Hippocampal formation (tissue), 2 donors: Measurements from ENCODE around the gene GPANK1.
A peak's percentile ranks its signal among the peaks of the same experiment; 100 is the strongest.

Experiments used
- DNase-seq, 2 donors: peaks; one replicate each; lab custom pipeline; 2025; lab: John Stamatoyannopoulos, UW

GPANK1 gene

DNA sequence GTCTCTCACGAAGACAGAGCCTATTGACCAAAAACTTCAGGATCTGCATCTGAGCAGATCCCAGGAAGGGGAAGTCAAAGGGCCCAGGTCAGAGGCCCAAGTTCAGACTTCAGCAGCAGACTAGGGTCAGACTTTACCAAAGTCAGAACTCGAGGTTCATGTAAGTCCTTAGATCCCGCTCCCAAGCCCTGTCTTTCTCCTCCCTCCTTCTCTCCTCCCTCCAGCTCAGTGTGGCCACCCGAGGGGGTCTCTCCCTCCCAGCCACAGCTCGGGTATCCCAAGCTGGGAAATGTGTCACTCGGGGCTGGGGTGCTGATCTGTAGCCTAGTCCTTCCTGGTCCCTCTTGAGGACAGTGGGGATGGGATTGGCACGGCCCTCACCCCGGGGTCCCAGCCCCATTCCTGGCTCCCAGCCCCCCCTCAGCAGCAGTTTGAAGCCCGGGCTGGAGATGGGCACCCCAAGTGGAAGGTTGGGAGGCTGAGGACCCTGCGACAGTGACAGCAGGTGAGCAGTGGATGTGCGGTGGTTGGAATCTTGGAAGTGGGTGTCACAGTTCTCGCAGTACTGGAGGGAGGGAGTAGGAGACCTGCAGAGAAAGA lies 2.6 kb downstream of the GPANK1 start:
- no peak for DNase-seq

DNA sequence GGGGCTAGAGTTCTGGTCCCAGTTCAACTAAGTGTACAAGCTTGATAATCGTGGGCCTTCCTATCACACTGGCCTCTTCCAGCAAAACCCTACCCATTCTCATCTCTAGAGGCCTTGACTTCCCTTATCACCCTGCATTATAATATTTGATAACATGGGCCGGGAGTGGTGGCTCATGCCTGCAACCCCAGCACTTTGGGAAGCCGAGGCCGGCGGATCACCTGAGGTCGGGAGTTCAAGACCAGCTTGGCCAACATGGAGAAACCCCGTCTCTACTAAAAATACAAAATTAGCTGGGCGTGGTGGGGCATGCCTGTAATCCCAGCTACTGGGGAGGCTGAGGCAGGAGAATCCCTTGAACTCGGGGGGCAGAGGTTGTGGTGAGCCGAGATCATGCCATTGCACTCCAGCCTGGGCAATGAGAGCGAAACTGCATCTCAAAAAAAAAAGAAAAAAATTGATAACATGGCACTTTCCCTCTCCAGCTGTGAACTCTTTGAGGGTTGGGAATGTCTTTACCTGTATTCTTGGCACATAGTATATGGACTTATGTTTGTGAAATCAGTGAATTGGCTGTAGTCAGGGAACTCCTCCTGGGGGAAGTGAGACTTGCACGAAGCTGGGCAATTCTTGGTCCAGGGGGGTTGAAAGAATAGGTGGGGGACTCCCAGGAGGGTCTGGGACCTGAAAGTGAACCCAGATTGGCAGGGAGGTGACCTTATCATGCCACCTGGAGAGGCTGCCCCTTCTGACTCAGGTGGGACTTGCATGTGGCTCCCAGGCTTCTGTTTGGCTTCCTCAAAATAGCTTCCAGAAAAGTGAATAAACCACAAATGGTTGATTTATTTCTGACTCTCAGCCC lies 3.3 kb downstream of the GPANK1 start:
- no peak for DNase-seq

DNA sequence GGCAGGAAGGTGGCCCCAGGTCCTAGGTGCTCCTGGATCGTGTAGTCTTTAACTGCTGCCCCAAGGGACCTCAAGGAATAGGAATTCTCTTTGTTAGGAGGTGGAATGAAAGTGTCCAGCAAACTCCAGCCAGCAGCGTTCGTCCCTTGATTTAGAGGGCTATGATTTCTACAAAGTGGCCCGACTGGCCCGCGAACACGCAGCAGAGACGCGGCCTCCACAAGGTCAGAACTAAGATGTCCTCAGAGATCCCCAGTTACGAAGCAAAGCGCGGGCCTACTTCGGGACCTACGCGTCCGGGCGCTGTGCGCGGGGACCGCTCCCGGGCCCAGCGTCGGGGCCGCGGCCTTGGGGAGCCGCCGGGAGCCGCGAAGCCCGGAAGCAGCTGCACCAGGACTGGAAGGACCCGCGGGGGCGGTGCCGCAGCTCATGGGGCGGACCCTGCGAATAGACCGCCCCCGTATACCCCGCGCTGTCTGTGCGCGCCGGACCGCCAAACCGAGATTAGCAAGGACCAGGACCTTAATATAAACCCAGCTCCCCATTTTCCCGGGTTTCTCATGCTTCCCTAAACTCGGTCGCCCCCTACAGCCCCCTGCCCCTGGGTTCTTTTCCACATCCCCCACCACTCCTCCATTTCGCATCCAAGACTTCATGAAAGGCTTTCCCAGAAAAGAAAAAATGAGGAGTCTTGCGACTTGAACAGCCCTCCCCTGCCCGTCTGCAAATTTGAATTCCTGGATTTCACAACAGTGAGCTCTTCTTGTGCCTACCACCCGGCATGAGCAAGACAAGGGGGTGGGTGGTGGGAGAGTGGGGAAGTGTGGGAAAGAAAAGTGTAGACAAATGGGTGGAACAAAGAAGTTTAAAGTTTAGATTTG lies 4.2 kb downstream of the GPANK1 start, which contains the start of gene C6orf47:
C6orf47 (minus strand) TSS at position 398 of the 881 bp plus-strand sequence. CDS start 831 bp downstream, outside the sequence.
- DNase-seq, result peak; percentile 64 to 73

DNA sequence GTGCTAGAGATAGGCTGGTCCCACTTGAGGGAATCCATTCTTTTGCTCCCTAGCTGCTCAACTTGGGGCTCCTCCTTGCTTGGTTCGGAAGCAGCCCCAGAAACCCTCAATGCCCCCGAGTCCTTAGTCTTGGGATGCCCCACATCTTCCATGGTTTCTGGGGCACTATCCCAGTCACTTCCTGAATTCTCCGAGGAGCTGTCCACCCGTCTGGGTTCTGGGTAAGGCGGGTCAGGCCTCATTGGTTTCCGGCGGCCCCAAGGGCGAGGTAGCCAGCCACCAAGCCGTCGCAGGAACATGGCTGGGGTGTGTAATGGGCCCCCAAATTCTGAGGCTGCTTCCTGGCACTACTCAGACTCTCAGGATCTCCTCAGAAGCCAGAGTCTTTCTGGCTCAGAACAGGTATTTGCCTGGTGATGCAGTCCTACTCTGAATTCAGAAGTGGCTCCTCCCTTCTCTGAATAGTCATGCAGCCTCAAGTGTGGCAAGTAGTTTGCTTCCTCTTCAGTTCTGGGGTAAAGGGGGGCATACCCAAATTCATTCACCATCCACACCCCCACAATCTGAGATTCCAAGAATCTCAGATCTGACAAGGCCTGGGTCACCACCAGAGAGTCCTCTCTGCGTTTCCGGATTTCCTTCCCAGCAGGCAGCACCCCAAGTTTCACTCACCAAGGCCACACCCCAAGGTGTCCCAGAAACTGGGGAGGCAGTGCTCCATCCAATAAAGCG lies 5.0 kb downstream of the GPANK1 start:
- DNase-seq, result no peak

DNA sequence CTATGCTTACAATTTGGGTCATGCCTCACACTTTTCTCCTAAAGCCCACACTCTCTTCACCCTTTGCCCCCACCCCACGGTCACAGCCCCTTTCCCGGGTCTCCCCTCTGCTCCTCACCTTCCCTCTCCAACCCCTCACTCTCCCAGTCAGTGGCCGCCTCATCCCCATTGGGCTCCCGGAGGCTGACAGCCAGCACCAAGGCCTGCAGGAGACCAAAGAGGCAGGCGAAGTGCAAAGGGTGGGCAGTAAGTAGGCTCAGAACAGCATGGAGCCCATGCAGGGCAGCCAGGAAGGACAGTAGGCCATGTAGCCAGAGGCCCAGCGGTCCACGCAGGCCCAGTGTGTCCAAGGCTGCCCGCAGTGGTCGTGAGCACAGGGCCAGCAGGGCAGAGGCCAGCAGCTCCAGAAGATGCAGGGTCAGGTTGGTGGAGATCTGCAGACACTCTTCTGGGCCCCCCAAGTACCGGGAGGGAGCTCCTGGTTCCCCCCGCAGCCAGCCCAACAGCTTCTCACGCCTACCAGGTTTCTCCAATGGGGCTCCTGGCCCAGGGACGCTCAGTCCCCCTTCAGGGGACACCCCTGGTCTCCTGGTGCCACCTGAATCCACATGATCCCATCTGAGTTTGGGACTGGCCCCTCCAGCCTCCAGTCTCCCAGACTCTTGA lies 5.7 kb downstream of the GPANK1 start:
- DNase-seq, result no peak

DNA sequence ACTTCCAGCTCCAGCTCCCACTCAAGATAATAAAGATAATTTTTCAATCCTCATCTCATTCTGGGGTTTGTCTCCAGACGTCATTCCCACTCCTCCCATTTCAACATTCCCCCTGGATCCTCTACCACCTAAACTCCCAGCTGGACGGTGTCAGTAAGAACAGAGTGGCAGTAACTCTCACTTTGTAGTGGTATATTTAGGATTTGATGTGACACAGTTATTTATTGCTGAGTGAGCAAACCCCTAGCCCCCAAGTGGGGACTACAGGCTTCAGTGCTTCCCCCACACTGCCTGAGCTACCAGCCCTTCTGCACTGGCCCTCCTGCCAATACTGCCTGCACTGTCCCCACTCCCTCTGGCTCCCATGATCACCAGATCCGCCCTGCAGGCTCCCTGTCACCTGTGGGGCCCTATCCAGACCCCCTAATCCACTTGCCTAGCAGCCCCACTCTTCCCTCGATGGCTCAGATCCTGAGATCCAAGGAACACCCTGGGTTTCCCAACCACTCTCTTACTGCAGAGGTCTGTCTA lies 6.6 kb downstream of the GPANK1 start:
- DNase-seq, result no peak

DNA sequence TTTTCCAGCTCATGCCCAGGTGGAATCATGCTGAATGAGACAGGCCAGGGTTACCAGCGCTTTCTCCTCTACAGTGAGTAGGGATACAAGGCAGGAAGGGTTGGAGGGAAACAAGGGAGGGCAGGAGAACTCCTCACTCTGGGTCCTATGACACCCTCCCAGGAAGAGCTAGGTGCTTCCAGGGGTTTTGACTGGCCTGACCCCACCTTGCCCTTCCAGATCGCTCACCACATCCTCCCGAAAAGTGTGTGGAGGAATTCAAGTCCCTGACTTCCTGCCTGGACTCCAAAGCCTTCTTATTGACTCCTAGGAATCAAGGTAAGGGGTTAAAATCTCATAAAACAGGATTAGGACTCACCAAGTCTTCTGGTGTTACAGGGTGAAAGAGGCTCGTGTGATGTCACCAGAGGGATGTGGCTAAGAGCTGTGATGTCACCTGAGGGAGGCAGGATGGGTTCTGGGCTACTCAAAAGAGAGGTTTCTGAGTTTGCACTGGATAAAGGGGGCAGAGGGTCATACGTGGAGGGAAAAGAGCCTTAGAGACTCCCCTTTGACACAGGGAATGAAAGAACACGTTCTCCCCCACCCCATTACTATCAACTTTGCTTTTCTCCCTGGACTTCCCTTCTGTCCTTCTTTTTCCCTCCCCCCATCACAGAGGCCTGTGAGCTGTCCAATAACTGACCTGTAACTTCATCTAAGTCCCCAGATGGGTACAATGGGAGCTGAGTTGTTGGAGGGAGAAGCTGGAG lies 7.2 kb downstream of the GPANK1 start:
- DNase-seq, result no peak

DNA sequence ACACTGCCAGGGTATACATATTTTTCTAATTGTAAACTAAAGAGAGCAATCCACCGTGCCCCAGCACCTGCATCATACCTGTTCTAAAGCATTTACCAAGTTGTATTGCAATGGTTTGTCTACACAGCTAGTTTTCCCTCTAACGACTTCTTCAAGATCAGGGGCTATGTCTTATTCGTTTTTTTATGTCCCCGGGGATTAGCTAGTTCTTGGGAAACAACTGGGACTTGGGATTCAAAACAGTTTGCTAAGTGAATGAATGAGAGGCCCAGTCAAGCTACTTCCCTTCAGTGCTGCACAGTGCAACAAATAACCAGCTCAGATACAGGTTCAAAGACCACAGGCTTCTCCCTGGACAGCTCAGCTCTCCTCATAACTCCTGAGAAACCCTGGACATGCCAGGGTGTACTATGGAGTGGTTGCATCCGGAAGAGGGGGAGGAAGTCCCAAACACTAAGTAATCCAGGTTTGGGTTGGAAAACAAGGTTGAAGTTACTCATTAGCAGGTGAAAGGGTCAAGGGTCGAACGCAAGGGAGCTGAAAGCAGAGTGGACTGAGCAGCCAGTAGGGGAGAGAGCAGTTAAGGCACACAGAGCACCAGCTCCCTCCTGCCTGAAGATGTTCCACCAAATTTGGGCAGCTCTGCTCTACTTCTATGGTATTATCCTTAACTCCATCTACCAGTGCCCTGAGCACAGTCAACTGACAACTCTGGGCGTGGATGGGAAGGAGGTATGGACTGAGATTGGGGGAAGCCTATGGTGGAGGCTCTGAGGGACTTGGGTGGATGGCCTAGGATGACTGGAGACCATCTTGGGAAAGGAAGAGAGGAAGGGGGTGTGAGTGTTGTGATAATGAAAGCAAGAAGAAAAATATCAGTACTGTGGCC lies 9.2 kb downstream of the GPANK1 start, which contains the start of gene APOM:
APOM (plus strand) TSS at position 546 of the 889 bp plus-strand sequence; CDS start at position 619, 73 bp downstream.
- DNase-seq, result no peak

DNA sequence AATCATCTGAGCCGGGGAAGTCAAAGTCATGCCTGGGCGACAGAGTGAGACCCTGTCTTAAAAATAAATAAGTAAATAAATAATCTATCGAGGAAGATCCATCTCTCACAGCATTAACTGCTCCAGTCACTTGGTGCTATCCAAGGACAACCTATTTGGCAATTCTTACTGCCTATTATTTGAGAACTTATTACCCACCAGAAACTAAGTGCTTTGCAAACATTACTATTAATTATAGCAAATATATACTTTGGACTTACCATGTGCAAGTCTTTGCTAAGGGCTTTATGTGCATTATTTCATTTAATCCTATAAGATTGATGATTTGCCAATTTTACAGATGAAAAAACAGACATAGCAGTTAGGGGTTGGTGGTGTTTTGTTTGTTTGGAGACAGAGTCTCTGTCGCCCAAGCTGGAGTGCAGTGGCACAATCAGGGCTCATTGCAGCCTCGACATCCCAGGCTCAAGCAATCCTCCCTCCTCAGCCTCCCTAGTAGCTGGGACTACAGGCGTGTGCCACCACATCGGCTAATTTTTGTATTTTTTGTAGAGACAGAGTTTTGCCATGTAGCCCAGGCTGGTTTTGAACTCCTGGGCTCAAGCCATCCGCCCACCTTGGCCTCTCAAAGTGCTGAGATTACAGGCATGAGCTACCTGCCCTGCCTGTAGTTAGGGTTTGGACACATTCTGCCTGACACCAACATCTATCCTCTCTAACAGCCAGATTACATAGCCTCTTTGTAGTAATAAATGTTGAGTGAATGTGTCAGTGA lies 10.0 kb downstream of the GPANK1 start:
- DNase-seq, result no peak

DNA sequence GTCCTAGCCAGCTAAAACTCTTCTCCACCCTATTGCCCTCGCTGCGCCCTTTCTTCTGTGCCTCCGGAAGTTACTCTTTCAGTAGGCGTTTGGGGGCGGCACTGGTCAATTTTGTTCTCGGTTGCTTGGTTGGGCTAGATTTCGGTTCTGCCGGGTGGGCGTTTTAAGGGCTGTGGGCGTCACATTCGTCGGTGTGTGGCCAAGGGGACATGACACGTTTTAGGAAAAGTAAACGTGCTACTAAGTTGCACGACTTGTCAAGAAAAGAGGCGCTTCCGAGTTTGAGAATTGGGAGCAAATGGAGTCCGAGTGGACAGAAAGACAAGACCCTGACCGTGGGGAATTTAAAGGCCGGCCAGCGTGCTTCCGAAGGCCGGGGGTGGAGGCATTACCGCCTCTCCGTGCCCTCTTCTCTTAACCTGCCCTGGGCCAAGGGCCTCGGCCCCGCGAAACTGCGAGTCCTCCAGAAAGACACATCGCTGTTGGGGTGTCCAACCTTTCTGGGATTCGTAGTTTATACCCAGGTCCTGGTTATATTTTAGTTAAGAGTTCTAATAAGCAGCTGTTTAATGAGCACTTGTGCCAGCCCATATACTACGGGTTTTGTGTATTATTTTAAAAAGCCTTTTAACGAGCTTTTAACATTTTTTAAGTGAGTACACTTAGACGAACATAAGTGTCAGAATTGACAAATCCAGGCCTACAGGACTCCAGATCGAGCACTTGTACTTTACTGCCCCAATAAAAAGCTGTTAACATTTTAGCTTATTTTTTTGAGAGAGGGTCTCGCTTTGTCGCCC lies 11.7 kb downstream of the GPANK1 start:
- peak; percentile 92 to 98 for DNase-seq

DNA sequence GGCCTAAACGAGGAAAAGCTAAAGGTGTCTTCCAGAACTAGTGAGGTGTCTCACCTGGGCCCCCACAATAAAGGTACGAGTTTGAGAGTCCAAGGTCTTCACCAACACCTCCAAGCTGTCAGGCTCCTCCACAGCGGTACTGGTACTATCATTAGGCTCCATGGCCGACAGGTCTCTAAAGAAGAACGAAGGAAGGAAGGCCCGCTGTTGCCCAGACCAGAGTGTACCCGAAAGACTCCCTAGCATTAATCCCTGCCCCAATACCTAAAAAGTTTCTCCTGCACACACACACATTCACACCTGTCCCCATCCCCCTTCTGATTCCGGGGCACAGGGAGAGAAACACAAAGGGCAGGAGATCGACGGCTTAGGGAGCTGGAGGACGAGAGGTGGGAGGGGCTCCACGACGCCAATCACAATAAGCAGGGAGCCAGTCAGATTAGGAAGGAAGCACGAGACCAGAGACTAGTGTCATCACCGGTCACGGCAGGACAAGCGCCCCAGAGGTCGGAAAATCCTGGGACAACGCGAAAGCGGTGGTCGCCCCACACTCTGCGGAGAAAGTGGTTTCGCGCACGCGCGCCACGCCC lies 13.1 kb downstream of the GPANK1 start:
- peak in 1 of 2 donors; percentile 31 for DNase-seq

DNA sequence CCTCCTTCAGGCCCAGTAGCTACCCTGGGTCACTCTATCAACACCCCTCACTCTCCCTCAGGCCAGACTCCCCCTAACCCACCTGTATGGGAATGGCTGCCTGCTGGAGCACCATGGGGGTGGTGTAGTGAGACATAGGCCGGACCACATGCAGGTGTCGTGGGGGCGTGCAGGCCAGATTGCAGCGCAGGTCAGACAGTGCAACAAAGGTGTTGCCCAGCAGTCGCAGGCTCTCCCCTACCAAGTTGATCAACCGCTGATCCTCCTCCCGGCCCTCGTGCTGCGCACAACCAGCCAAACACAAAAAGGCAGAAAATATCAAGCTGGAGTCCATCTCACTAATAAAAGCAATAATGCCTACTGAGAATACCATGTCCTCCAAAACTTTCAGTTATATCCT lies 19.5 kb downstream of the GPANK1 start:
- DNase-seq, result no peak

DNA sequence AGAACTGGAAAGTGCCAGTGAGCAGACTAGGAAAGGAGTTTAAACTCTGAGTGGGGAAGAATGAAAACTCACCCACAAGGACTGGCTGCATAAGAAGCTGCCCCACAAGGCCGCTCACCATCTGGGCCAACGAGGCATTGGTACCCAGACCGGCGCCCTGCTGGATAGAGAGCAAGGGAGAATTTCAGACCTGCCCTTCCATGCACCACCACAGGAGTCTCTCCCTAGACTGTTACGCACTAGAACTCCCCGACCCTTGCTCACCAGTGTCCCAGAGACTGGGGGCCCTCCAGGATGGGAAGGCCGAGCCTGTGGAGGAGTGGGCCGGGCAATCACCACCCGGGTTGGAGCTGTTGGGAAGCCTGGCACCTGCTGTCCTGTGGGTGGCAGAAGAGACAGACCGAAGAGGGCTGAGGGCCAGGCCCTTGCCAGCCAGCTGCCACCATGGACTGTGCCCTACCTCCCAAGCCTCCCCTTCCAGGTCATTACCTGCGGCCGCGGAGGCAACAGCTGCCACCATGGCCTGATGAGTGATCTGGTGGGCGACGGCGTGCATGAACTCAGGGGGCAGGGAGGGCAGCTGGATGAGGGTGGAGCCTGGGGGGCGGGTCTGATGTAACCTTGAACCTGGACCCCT lies 20.9 kb downstream of the GPANK1 start:
- DNase-seq, result no peak

DNA sequence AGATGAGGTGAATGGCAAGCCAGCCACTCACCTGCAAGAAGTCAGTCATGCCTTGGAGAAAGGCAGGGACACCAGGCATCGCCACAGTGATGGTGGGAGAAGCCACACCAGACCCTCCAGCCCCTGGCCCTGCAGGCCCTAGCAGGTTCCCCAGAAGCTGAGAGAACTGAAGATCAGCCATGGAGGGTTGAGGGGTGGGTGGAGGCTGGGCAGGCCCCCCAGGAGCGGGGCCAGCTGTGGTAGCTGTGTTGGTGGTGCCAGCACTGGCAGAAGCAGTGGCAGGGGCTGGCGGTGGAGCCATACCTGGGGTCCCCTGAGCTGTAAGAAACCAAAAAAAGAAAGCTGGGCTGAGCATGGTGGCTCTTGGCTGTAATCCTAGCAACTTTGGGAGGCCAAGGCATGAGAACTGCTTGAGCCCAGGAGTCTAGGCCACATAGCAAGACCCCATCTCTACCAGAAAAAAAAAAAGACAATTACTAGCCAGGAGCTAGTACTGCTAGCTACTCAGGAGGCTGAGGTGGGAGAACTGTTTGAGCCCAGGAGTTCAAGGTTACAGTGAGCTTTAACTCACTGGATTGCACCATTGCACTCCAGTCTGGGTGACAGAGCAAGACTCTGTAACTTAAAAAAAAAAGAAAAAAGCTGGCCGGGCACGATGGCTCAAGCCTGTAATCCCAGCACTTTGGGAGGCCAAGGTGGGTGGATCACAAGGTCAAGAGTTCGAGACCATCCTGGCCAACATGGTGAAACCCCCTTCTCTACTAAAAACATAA lies 21.8 kb downstream of the GPANK1 start:
- no peak for DNase-seq

DNA sequence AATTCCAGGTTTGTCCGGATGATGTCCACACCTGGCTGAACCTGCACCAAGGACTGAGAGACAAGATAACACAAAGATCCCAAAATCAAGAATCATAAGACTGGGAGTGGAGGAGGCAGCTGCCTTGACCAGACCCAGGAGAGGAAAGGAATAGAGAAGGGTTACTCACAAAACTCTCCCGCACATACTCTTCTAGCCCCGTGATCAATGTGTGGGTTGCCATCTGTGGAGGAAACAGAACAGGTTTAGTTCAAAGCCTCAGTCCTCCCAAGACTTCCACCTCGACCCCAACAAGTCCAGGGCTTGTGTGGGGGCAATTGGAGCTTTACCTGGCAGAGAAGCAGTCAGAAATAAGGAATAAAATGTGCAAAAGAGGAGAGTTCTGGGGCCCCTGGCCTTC lies 23.4 kb downstream of the GPANK1 start:
- DNase-seq, result no peak

DNA sequence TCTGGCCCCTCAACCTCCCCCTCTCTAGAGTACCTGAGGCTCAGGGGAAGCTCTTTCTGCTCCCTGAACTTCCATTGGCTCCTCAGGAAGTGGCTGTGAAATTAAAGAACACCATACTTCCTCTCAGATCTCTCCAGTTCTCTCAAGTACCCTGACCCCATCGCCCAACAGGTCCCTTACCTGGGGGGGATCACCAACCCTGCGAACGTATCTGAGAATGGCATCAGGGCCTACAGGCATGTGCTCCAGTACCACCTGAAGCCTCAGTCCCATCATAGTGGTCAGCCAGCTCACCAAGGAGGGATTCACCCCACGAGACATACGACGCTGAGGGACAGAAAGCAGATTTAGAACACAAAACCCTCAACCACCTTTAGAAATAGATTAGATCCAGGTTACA lies 24.2 kb downstream of the GPANK1 start:
- no peak for DNase-seq
